Breast epithelium (tissue), 4 donors: Measurements from ENCODE around the gene TNNI3K. TPM values are rescaled to one million over a fixed set of nuclear protein-coding genes. Genes with fewer than 3 reads are reported as not detected.

ENCODE experiments used
- DNase-seq, 2 donors: peaks; one replicate each; pipeline ENCODE4 v3.0.0-alpha.2; 2019; ENCODE audit warnings: low spot score in 2 of 2
- H3K27ac ChIP-seq, 2 donors: fragments of 200-600 bp; sonication (generic) in 1 of 2; one replicate each; pipeline ENCODE4 v1.5.1; 2016 to 2019; ENCODE audit warnings: mild to moderate bottlenecking in 1 of 2
- H3K27me3 ChIP-seq, 2 donors: fragments of 200-600 bp; sonication (generic) in 1 of 2; one replicate each; pipeline versions ENCODE4 v1.5.1 to v1.6.0; 2017 to 2019; ENCODE audit warnings: control low read depth in 1 of 2, mild to moderate bottlenecking in 1 of 2
- H3K36me3 ChIP-seq: fragments of 200-600 bp; one replicate; pipeline ENCODE4 v1.5.1; 2019
- H3K4me1 ChIP-seq, 2 donors: fragments of 200-600 bp; sonication (generic); one replicate each; pipeline ENCODE4 v1.5.1; 2016 to 2019; ENCODE audit warnings: control low read depth in 1 of 2
- H3K4me3 ChIP-seq, 3 donors: fragments of 200-600 bp; sonication (generic); 1 replicate in 2 of 3; 2 replicates in 1 of 3; pipeline ENCODE4 v1.5.1; 2016 to 2019; ENCODE audit warnings: mild to moderate bottlenecking in 3 of 3, moderate library complexity in 2 of 3
- H3K9me3 ChIP-seq, 2 donors: fragments of 200-600 bp; sonication (generic) in 1 of 2; one replicate each; pipeline ENCODE4 v1.5.1; 2016 to 2019; ENCODE audit warnings: control low read depth in 1 of 2
- POLR2A ChIP-seq: fragments of 450-650 bp; IDR thresholded peaks from one replicate; pipeline ENCODE4 v1.6.1; 2016; ENCODE audit warnings: antibody characterized with exemption, mild to moderate bottlenecking, moderate library complexity
- POLR2AphosphoS5 ChIP-seq, 3 donors: sonication (generic); formaldehyde crosslinking; IDR thresholded peaks; one replicate each; pipeline ENCODE4 v1.6.1; 2017; ENCODE audit warnings: antibody characterized with exemption in 3 of 3
- intact Hi-C: fragments of 100-400 bp; cut with DNase I; formaldehyde crosslinking; loops from one replicate; pipeline ENCODE4 v1.15.1; 2023; ENCODE audit warnings: low total_unique reads
- total RNA-seq, 3 donors: library from RNA; depleted of rRNA; stranded (reverse); fragments of >200 nt; gene quantifications; one replicate each; pipeline ENCODE4 v1.1.0, GENCODE V29; 2016
- TF ChIP-seq, protein P1 (sequence below), 3 donors: fragments of 450-650 bp; IDR thresholded peaks; one replicate each; pipeline ENCODE4 v1.5.1; 2016 to 2017; ENCODE audit warnings: antibody characterized with exemption in 3 of 3, mild to moderate bottlenecking in 3 of 3, moderate library complexity in 3 of 3

The TNNI3K gene
- total RNA-seq, 3 donors from 2014 or later, result 1.3 to 3.7 (median 2.5) TPM

DNA sequence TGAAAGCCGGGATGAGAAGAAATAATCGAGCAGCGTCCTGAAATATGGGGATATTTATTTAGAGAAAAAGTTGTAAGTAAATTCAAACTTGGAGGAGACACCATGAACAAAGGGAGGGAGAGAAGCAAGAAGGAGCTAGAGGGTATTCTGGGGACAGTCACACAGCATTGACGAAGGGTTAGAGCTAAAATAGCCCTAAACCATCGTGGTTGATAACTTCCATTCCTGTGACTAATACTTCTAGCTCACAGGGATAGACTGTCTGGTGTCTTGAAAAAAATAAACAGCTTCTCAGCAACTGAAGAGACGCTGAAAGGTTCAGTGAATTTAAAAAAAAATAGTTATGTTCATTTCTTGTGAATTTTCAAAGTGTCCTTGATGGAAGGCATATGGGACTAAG is 190.5 kb downstream of the TNNI3K start:
- Histone ChIP-seq H3K9me3 (no peaks in the 10 kb centered on the region), H3K27ac (no peak overlapping the region), H3K4me3 (no peak overlapping the region), H3K27me3 (no peaks in the 10 kb centered on the region), H3K36me3 (no peaks in the 10 kb centered on the region), H3K4me1 (no peaks in the 10 kb centered on the region)
- intact Hi-C loops, result no loop called here
- TF ChIP-seq, protein P1, sequence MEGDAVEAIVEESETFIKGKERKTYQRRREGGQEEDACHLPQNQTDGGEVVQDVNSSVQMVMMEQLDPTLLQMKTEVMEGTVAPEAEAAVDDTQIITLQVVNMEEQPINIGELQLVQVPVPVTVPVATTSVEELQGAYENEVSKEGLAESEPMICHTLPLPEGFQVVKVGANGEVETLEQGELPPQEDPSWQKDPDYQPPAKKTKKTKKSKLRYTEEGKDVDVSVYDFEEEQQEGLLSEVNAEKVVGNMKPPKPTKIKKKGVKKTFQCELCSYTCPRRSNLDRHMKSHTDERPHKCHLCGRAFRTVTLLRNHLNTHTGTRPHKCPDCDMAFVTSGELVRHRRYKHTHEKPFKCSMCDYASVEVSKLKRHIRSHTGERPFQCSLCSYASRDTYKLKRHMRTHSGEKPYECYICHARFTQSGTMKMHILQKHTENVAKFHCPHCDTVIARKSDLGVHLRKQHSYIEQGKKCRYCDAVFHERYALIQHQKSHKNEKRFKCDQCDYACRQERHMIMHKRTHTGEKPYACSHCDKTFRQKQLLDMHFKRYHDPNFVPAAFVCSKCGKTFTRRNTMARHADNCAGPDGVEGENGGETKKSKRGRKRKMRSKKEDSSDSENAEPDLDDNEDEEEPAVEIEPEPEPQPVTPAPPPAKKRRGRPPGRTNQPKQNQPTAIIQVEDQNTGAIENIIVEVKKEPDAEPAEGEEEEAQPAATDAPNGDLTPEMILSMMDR (IDR thresholded peaks at IDR 0.05), result no peak
- TF ChIP-seq POLR2A (no peak), POLR2AphosphoS5 (IDR thresholded peaks at IDR 0.05) (no peak)
- no peak for DNase-seq

- H3K27me3 ChIP-seq, result no peaks in the 10 kb centered on the region
- H3K27ac ChIP-seq, result no peak overlapping the region
- intact Hi-C loops, result no loop called here
- H3K36me3 ChIP-seq, result no peaks in the 10 kb centered on the region
- H3K9me3 ChIP-seq, result no peaks in the 10 kb centered on the region
- DNase-seq, result no peak
- no peak overlapping the region for H3K4me3 ChIP-seq
- no peaks in the 10 kb centered on the region for H3K4me1 ChIP-seq
- no peak for TF ChIP-seq POLR2A
- TF ChIP-seq, protein P1 (IDR thresholded peaks at IDR 0.05), result no peak
- no peak for TF ChIP-seq POLR2AphosphoS5 (IDR thresholded peaks at IDR 0.05)
Observed at GRCh38 chr1:74426208-74426937, 191.2 kb downstream of the TNNI3K start.

GRCh38 chr1:74427681-74428080 is 192.5 kb downstream of the TNNI3K start:
- no peak for DNase-seq
- Histone ChIP-seq H3K9me3 (no peaks in the 10 kb centered on the region), H3K27ac (no peak overlapping the region), H3K36me3 (no peaks in the 10 kb centered on the region), H3K4me1 (no peaks in the 10 kb centered on the region), H3K27me3 (no peaks in the 10 kb centered on the region), H3K4me3 (no peak overlapping the region)
- TF ChIP-seq POLR2A, result no peak
- TF ChIP-seq POLR2AphosphoS5 (IDR thresholded peaks at IDR 0.05), result no peak
- TF ChIP-seq, protein P1 (IDR thresholded peaks at IDR 0.05), result no peak
- intact Hi-C loops, result no loop called here

DNA sequence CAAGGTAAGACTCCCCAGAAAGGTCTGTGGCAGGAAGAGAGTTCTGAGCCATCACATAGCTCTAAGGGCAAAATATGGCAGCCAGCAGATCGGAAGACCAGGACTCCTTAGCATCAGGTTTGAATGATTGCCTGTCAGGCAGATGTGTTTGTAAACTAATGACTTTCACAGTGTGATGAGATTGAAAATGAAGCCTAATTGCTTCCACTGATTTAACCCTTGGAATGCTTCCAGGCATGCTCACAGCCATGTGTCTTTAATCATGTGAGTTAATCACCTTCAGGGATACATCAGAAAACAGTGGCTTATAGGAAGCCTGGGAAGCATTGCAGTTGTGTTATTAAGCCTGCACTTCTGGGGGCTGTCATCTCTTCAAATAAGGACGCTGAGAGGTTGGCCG is 194.4 kb downstream of the TNNI3K start:
- intact Hi-C loops, result no loop called here
- H3K36me3 ChIP-seq, result no peaks in the 10 kb centered on the region
- no peak overlapping the region for H3K27ac ChIP-seq
- no peaks in the 10 kb centered on the region for H3K9me3 ChIP-seq
- H3K4me1 ChIP-seq, result no peaks in the 10 kb centered on the region
- H3K27me3 ChIP-seq, result no peaks in the 10 kb centered on the region
- H3K4me3 ChIP-seq, result no peak overlapping the region
- no peak for TF ChIP-seq POLR2A
- TF ChIP-seq, protein P1 (IDR thresholded peaks at IDR 0.05), result no peak
- no peak for TF ChIP-seq POLR2AphosphoS5 (IDR thresholded peaks at IDR 0.05)
- no peak for DNase-seq

DNA sequence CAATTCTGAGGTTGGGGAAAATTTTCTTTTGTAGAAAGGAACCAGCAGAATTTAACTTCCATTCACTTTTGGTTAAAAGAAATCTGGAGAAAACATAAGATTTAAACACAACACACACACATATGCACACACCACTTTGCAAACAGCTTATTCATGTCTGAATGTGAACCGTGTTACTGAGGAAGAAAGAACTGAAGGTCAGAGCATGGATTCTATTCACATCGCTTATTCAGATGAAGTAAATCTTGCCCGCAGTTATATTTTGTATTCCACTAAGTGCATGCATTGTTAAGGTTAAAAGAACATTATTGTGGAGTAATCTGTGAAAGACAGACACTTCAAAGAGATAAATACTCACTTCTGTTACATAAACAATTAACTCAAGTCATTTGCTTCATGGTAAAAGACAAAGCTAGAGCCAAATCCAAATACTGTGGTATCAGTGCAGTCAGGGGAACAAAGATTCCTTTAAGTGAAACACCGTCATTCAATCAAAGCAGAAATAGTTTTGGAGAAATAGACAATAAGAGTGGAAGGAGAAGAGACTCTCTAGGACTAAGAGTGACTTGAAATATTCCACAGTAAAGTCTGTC is 195.3 kb downstream of the TNNI3K start:
- intact Hi-C loops, result no loop called here
- Histone ChIP-seq H3K4me3 (no peak overlapping the region), H3K36me3 (no peaks in the 10 kb centered on the region), H3K27me3 (no peaks in the 10 kb centered on the region), H3K27ac (no peak overlapping the region), H3K9me3 (no peaks in the 10 kb centered on the region), H3K4me1 (no peaks in the 10 kb centered on the region)
- no peak for TF ChIP-seq POLR2AphosphoS5 (IDR thresholded peaks at IDR 0.05)
- TF ChIP-seq, protein P1 (IDR thresholded peaks at IDR 0.05), result no peak
- TF ChIP-seq POLR2A, result no peak
- DNase-seq, result no peak
